T-helper 9 cell (primary cell): ENCODE data around the gene SMO.

Source experiments
- DNase-seq: peaks from one replicate; pipeline ENCODE4 v3.0.0-alpha.2; 2020
- total RNA-seq, 2 donors: gene quantifications; one replicate each; lab custom pipeline; 2026; lab: John Stamatoyannopoulos, UW

The SMO gene
- total RNA-seq, result 0 to 0.14 reads per million in 2 donors

GRCh38 chr7:129188372-129188891 is at the start of gene SMO:
Gene SMO (plus strand): TSS chr7:129188633. CDS start chr7:129189152, 519 bp downstream.
- no peak for DNase-seq

- no peak for DNase-seq
Observed at GRCh38 chr7:129143724-129144094, 44.7 kb upstream of the SMO start.

- DNase-seq, result peak; percentile 53
Observed at GRCh38 chr7:129144095-129144833, 44.2 kb upstream of the SMO start, which contains the start of gene TSPAN33. Gene TSPAN33 (plus strand): TSS chr7:129144707. CDS start chr7:129144981, 274 bp downstream.

GRCh38 chr7:129144834-129145668 is 43.4 kb upstream of the SMO start:
- DNase-seq, result peak; percentile 26

GRCh38 chr7:129146237-129146979 is 42.0 kb upstream of the SMO start:
- no peak for DNase-seq

- no peak for DNase-seq
Observed at GRCh38 chr7:129147731-129148130, 40.7 kb upstream of the SMO start.

- no peak for DNase-seq
Observed at GRCh38 chr7:129149511-129149910, 38.9 kb upstream of the SMO start.

- DNase-seq, result no peak
Observed at GRCh38 chr7:129150199-129150996, 38.0 kb upstream of the SMO start.

- DNase-seq, result no peak
Observed at GRCh38 chr7:129157651-129158050, 30.8 kb upstream of the SMO start.

GRCh38 chr7:129159539-129159938 is 28.9 kb upstream of the SMO start:
- DNase-seq, result no peak

GRCh38 chr7:129160161-129160905 is 28.1 kb upstream of the SMO start:
- no peak for DNase-seq

- DNase-seq, result no peak
Observed at GRCh38 chr7:129161524-129162225, 26.8 kb upstream of the SMO start.

- no peak for DNase-seq
Observed at GRCh38 chr7:129162732-129163131, 25.7 kb upstream of the SMO start.

- DNase-seq, result no peak
Observed at GRCh38 chr7:129163875-129164544, 24.4 kb upstream of the SMO start.

- DNase-seq, result no peak
Observed at GRCh38 chr7:129166745-129167144, 21.7 kb upstream of the SMO start.

GRCh38 chr7:129167817-129168216 is 20.6 kb upstream of the SMO start:
- DNase-seq, result no peak

GRCh38 chr7:129168231-129169021 is 20.0 kb upstream of the SMO start:
- no peak for DNase-seq

GRCh38 chr7:129169171-129169671 is 19.2 kb upstream of the SMO start:
- DNase-seq, result no peak
